IMR-90 (cell line): ENCODE data around the gene NDUFA7. TPM values are rescaled to one million over a fixed set of nuclear protein-coding genes. Genes with fewer than 3 reads are reported as not detected.
"Not testable (repeated sequence)": the region's sequence is repeated elsewhere in the genome, so short reads cannot be mapped to it uniquely, and the experiment has no call there.

Experiments used
- ATAC-seq: fragments of 200-7000 bp; cut with Tn5 transposase; 2 replicates; pipeline ENCODE4 v1.9.1; 2020; ENCODE audit warnings: low read depth, mild to moderate bottlenecking, moderate library complexity
- BruUV-seq: library from RNA; stranded (reverse); fragments of 400-500 nt; replicated peaks from 2 replicates; lab custom pipeline; 2021; lab: Mats Ljungman, UMichigan
- CTCF ChIA-PET: fragments of 300-600 bp; formaldehyde crosslinking; extraction: SDS; loops from one replicate; lab custom pipeline; 2021; ENCODE audit warnings: antibody characterized with exemption; lab: Yijun Ruan, JAX
- POLR2A ChIA-PET: fragments of 300-600 bp; sonication (Branson Sonifier 250); formaldehyde crosslinking; loops from one replicate; lab custom pipeline; 2022; ENCODE audit warnings: antibody characterized with exemption; ENCODE audit not compliant: unreplicated experiment; lab: Charles Lee
- DNase-seq: peaks from one replicate; pipeline ENCODE4 v3.0.0; 2013
- H2AFZ ChIP-seq: replicated peaks from 2 replicates; pipeline ENCODE3; 2013; ENCODE audit warnings: low read length, mild to moderate bottlenecking; ENCODE audit not compliant: poor library complexity
- H2AK5ac ChIP-seq: 2 replicates; pipeline ENCODE4 v1.6.1; 2013; ENCODE audit warnings: low read depth, low read length, inconsistent platforms
- H2AK9ac ChIP-seq: replicated peaks from 2 replicates; pipeline ENCODE3; 2013; ENCODE audit warnings: mild to moderate bottlenecking, low read depth, low read length, moderate library complexity; ENCODE audit not compliant: poor library complexity
- H2BK120ac ChIP-seq: 2 replicates; pipeline ENCODE4 v1.6.1; 2013; ENCODE audit warnings: low read depth, low read length, inconsistent platforms
- H2BK15ac ChIP-seq: 3 replicates; pipeline ENCODE4 v1.6.1; 2013; ENCODE audit warnings: low read depth, low read length, inconsistent platforms
- H2BK20ac ChIP-seq: 2 replicates; pipeline ENCODE4 v1.6.1; 2013; ENCODE audit warnings: low read depth, mild to moderate bottlenecking, inconsistent platforms, low read length, moderate library complexity
- H2BK5ac ChIP-seq: 2 replicates; pipeline ENCODE4 v1.6.1; 2013; ENCODE audit warnings: mild to moderate bottlenecking, low read depth, low read length, inconsistent platforms; ENCODE audit not compliant: poor library complexity, severe bottlenecking
- H3K14ac ChIP-seq: replicated peaks from 2 replicates; pipeline ENCODE4 v1.6.1; 2013; ENCODE audit warnings: low read depth, low read length, inconsistent platforms
- H3K18ac ChIP-seq: 2 replicates; pipeline ENCODE4 v1.6.1; 2013; ENCODE audit warnings: low read depth, low read length, control low read depth
- H3K23ac ChIP-seq: 2 replicates; pipeline ENCODE4 v1.6.1; 2013; ENCODE audit warnings: low read depth, low read length, inconsistent platforms
- H3K27ac ChIP-seq: 2 replicates; pipeline ENCODE4 v1.5.1; 2013; ENCODE audit warnings: mild to moderate bottlenecking, control low read depth, low read length; ENCODE audit not compliant: insufficient read depth
- H3K27me3 ChIP-seq: 2 replicates; pipeline ENCODE4 v1.6.1; 2013; ENCODE audit warnings: low read length; ENCODE audit not compliant: control insufficient read depth, insufficient read depth
- H3K36me3 ChIP-seq: 2 replicates; pipeline ENCODE4 v1.6.1; 2013; ENCODE audit warnings: low read length, mixed read lengths; ENCODE audit not compliant: control insufficient read depth, insufficient read depth
- H3K4ac ChIP-seq: 2 replicates; pipeline ENCODE4 v1.6.1; 2013; ENCODE audit warnings: low read depth, low read length, inconsistent platforms
- H3K4me1 ChIP-seq: 2 replicates; pipeline ENCODE4 v1.6.1; 2013; ENCODE audit warnings: low read length, mixed read lengths; ENCODE audit not compliant: control insufficient read depth, insufficient read depth
- H3K4me2 ChIP-seq: 2 replicates; pipeline ENCODE4 v1.6.1; 2013; ENCODE audit warnings: low read depth, mild to moderate bottlenecking, control low read depth, low read length, moderate library complexity
- H3K4me3 ChIP-seq: 2 replicates; pipeline ENCODE4 v1.5.1; 2013; ENCODE audit warnings: low read depth, mild to moderate bottlenecking, control low read depth, low read length, moderate library complexity; ENCODE audit not compliant: insufficient read depth
- H3K56ac ChIP-seq: 2 replicates; pipeline ENCODE4 v1.6.1; 2013; ENCODE audit warnings: low read length, inconsistent platforms; ENCODE audit not compliant: insufficient read depth; ENCODE audit errors: extremely low read depth
- H3K79me1 ChIP-seq, 2 experiments: 2 replicates each; pipeline ENCODE4 v1.6.1; 2013; ENCODE audit warnings: low read length in 2 of 2, inconsistent platforms in 1 of 2, low read depth in 1 of 2
- H3K9ac ChIP-seq: 2 replicates; pipeline ENCODE4 v1.6.1; 2013; ENCODE audit warnings: low read depth, low read length, control low read depth
- H3K9me1 ChIP-seq: 2 replicates; pipeline ENCODE4 v1.6.1; 2013; ENCODE audit warnings: low read length, inconsistent platforms; ENCODE audit not compliant: insufficient read depth
- H3K9me3 ChIP-seq: 2 replicates; pipeline ENCODE4 v1.6.1; 2013; ENCODE audit warnings: low read length; ENCODE audit not compliant: control insufficient read depth, insufficient read depth
- H4K20me1 ChIP-seq: 2 replicates; pipeline ENCODE4 v1.6.1; 2013; ENCODE audit warnings: low read length, inconsistent platforms; ENCODE audit not compliant: insufficient read depth
- H4K5ac ChIP-seq: 2 replicates; pipeline ENCODE4 v1.6.1; 2013; ENCODE audit warnings: mild to moderate bottlenecking, low read depth, low read length, control low read depth
- H4K8ac ChIP-seq, 2 experiments: 2 replicates each; pipeline ENCODE4 v1.6.1; 2013; ENCODE audit warnings: low read depth in 2 of 2, low read length in 2 of 2, control low read depth in 1 of 2, inconsistent platforms in 1 of 2
- H4K91ac ChIP-seq: 2 replicates; pipeline ENCODE4 v1.6.1; 2013; ENCODE audit warnings: low read depth, low read length, inconsistent platforms; ENCODE audit not compliant: insufficient read depth
- POLR2A ChIP-seq: IDR thresholded peaks from 2 replicates; pipeline ENCODE4 v1.6.1; 2012; ENCODE audit warnings: mild to moderate bottlenecking, low read depth, low read length
- WGBS, 2 experiments: methylation state at CpG; one replicate each; pipeline versions ENCODE4 v1.1.5 to v1.1.7; 2013; ENCODE audit warnings: missing lambda C conversion rate in 2 of 2; ENCODE audit not compliant: insufficient read length in 1 of 2; ENCODE audit errors: extremely low coverage in 2 of 2; 5-methylcytosine and 5-hydroxymethylcytosine counted together
- dilution Hi-C: fragments of 300-500 bp; cut with HindIII; formaldehyde crosslinking; loops from one replicate; pipeline ENCODE4 v1.14.3; 2018; ENCODE audit warnings: low sequenced_read_pairs; ENCODE audit not compliant: unreplicated experiment
- in situ Hi-C: fragments of 300-500 bp; cut with MboI; formaldehyde crosslinking; loops from 3 replicates; pipeline ENCODE4 v1.14.3; 2019; ENCODE audit warnings: low sequenced_read_pairs, inconsistent platforms, mixed read lengths
- intact Hi-C: fragments of 100-400 bp; cut with micrococcal nuclease; formaldehyde crosslinking; loops from 2 replicates; pipeline ENCODE4 v1.10.0; 2022
- polyA plus RNA-seq, 3 experiments: library from polyadenylated mRNA; depleted of rRNA; stranded (reverse); fragments of >200 nt; gene quantifications; 2 replicates each; pipeline ENCODE4 v1.2.3, GENCODE V29; 2012; ENCODE audit warnings: low replicate concordance in 1 of 3
- total RNA-seq: library from RNA; depleted of rRNA; stranded (reverse); fragments of >200 nt; gene quantifications from 2 replicates; pipeline ENCODE4 v1.2.3, GENCODE V29; 2012

NDUFA7 gene
- total and polyA plus RNA-seq, 2 of the 4 experiments (the other 2 are of a cell fraction): 20.6 to 50.7 TPM

- no peak for TF ChIP-seq POLR2A
Measured at GRCh38 chr19:8316351-8317125, 4.6 kb downstream of the NDUFA7 start (continued).

- H3K56ac ChIP-seq, H3K4me2 ChIP-seq, ATAC-seq, H2AK5ac ChIP-seq, H3K9me1 ChIP-seq, H3K27me3 ChIP-seq, H3K4me1 ChIP-seq, H4K20me1 ChIP-seq, H2BK15ac ChIP-seq, POLR2A ChIA-PET, H2BK20ac ChIP-seq, H2AFZ ChIP-seq, H3K18ac ChIP-seq, H3K23ac ChIP-seq, H3K27ac ChIP-seq, H2BK120ac ChIP-seq, H3K14ac ChIP-seq, in situ Hi-C loops, H4K5ac ChIP-seq, H3K9ac ChIP-seq, H2AK9ac ChIP-seq, H4K8ac ChIP-seq, H2BK5ac ChIP-seq, H3K4me3 ChIP-seq, intact Hi-C loops, DNase-seq, BruUV-seq, H4K91ac ChIP-seq, dilution Hi-C loops, H3K4ac ChIP-seq, H3K9me3 ChIP-seq: not testable (repeated sequence)
- Histone ChIP-seq H3K79me1 (peaks cover 5 to 12% of the 10 kb centered on the region in 2 experiments; a peak in 3 of 4 replicates), H3K36me3 (peaks cover 29% of the 10 kb centered on the region)
- no CpG with 5 or more reads among the region's 11 CpGs for WGBS, 2 experiments
- CTCF ChIA-PET: interaction anchor here (0.6 kb wide), 1 partner anchor 792 kb away, joined by 3 read pairs; no protein-coding TSS in a partner anchor
Measured at GRCh38 chr19:8314981-8315640, 6.1 kb downstream of the NDUFA7 start.
